NCI-H2107 treated with DMSO at 0.1 percent for 48 hours (cell line): ENCODE data around the gene MED9.
"Not testable (repeated sequence)": the region's sequence is repeated elsewhere in the genome, so short reads cannot be mapped to it uniquely, and the experiment has no call there.

Source experiments
- DNase-seq: peaks from one replicate; lab custom pipeline; 2025; ENCODE audit not compliant: unreplicated experiment; lab: John Stamatoyannopoulos, UW

The MED9 gene

GRCh38 chr17:17476865-17477467 lies at the start of gene MED9:
Gene MED9, plus strand, starts transcription at chr17:17477000. Its CDS starts 42 bp downstream, at chr17:17477042.
- DNase-seq, result peak; percentile 32

- DNase-seq, result no peak
Measured at GRCh38 chr17:17429222-17429621, 47.6 kb upstream of the MED9 start.

- not testable (repeated sequence) for DNase-seq
Measured at GRCh38 chr17:17430924-17431323, 45.9 kb upstream of the MED9 start.

- DNase-seq, result no peak
Measured at GRCh38 chr17:17431605-17432004, 45.2 kb upstream of the MED9 start.

GRCh38 chr17:17433000-17433703 lies 43.6 kb upstream of the MED9 start:
- DNase-seq, result no peak

- DNase-seq, result no peak
Measured at GRCh38 chr17:17434477-17434876, 42.3 kb upstream of the MED9 start.

GRCh38 chr17:17435323-17435722 lies 41.5 kb upstream of the MED9 start:
- no peak for DNase-seq

- no peak for DNase-seq
Measured at GRCh38 chr17:17437461-17437860, 39.3 kb upstream of the MED9 start.

GRCh38 chr17:17437893-17438292 lies 38.9 kb upstream of the MED9 start:
- no peak for DNase-seq

GRCh38 chr17:17440010-17440843 lies 36.6 kb upstream of the MED9 start:
- peak; percentile 74 for DNase-seq

- no peak for DNase-seq
Measured at GRCh38 chr17:17440938-17441675, 35.7 kb upstream of the MED9 start.

GRCh38 chr17:17443173-17443572 lies 33.6 kb upstream of the MED9 start:
- no peak for DNase-seq

- DNase-seq, result no peak
Measured at GRCh38 chr17:17445296-17445924, 31.4 kb upstream of the MED9 start.

GRCh38 chr17:17445925-17446665 lies 30.7 kb upstream of the MED9 start:
- no peak for DNase-seq

GRCh38 chr17:17446666-17447155 lies 30.1 kb upstream of the MED9 start:
- no peak for DNase-seq

- DNase-seq, result no peak
Measured at GRCh38 chr17:17447264-17447663, 29.5 kb upstream of the MED9 start.

- DNase-seq, result no peak
Measured at GRCh38 chr17:17448076-17448475, 28.7 kb upstream of the MED9 start.

GRCh38 chr17:17448723-17449122 lies 28.1 kb upstream of the MED9 start:
- no peak for DNase-seq

GRCh38 chr17:17453088-17453487 lies 23.7 kb upstream of the MED9 start:
- no peak for DNase-seq

- no peak for DNase-seq
Measured at GRCh38 chr17:17454276-17454675, 22.5 kb upstream of the MED9 start.
